AG04449 (cell line): ENCODE measurements around the gene ZNF595.
"Not testable (repeated sequence)": the region's sequence is repeated elsewhere in the genome, so short reads cannot be mapped to it uniquely, and the experiment has no call there.

Experiments used
- CTCF ChIA-PET: fragments of 350-600 bp; formaldehyde crosslinking; extraction: SDS; loops from one replicate; lab custom pipeline; 2021; ENCODE audit warnings: antibody characterized with exemption; lab: Yijun Ruan, JAX
- POLR2A ChIA-PET: fragments of 400-600, 350-600 bp; formaldehyde crosslinking; extraction: SDS; loops from one replicate; lab custom pipeline; 2020; ENCODE audit warnings: antibody characterized with exemption, inconsistent platforms; lab: Yijun Ruan, JAX
- DNase-seq: peaks from one replicate; pipeline ENCODE4 v3.0.0-alpha.2; 2010; ENCODE audit warnings: low read depth, low spot score
- H3K4me3 ChIP-seq: 2 replicates; pipeline ENCODE4 v1.5.1; 2011; ENCODE audit warnings: low read depth, mild to moderate bottlenecking, control low read depth, low read length
- CTCF ChIP-seq: IDR thresholded peaks from one replicate; pipeline ENCODE4 v1.5.1; 2011; ENCODE audit warnings: mild to moderate bottlenecking, moderate library complexity, low read length, control low read depth, inconsistent platforms; ENCODE audit not compliant: insufficient read depth; ENCODE audit errors: missing control alignments

ZNF595 gene

DNA sequence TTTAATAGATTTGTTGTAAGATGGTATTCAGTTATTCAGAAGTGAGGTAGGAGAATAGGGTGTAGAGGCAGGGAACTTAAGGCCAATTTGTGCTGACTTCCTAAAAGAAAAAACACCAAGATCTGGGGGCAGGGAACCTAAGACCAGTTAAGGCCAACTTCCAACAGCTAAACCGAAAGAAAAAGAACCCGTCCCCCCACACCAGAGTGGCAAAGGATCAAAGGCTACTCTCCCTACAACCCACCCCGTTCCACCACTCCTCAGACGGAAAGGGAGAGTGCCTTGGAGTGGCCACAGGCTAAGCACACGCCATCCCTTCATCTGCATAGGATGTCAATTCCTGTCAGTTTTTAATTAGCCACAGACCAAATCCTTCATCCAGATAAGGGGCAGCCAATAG, 67.5 kb downstream of the ZNF595 start:
- ChIA-PET POLR2A (no interaction called here), CTCF (no interaction called here)
- DNase-seq = no peak
- no peak for TF ChIP-seq CTCF
- H3K4me3 ChIP-seq = no peak overlapping the region

- POLR2A ChIA-PET = no interaction called here
- CTCF ChIA-PET = no interaction called here
- TF ChIP-seq CTCF = no peak
- DNase-seq = no peak
- no peak overlapping the region for H3K4me3 ChIP-seq
Measured at GRCh38 chr4:121408-122084, 68.4 kb downstream of the ZNF595 start.

DNA sequence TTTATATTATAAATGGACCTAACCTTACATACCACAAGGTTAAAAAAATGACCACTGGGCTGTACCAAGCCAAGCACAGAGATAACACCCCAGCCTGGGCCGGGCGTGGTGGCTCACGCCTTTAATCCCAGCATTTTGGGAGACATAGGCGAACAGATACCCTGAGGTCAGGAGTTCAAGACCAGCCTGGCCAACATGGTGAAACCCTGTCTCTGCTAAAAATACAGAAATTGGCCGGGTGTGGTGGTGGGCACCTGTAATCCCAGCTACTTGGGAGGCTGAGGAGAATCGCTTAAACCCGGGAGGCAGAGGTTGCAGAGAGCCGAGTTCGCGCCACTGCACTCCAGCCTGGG, 70.8 kb downstream of the ZNF595 start:
- POLR2A ChIA-PET = interaction anchor here (1.4 to 1.9 kb wide), 2 partner anchors 12 to 70 kb away, joined by 3 to 5 read pairs; partner anchors contain the start of gene ZNF595
- not testable (repeated sequence) for DNase-seq
- H3K4me3 ChIP-seq = peak overlapping the region; percentile 90
- CTCF ChIA-PET = interaction anchor here (0.9 to 1.0 kb wide), 2 partner anchors 8 to 26 kb away, joined by 3 read pairs; no protein-coding TSS in a partner anchor

- peak; percentile 84 for DNase-seq
Measured at GRCh38 chr4:124275-125081, 71.4 kb downstream of the ZNF595 start, which contains the start of gene ZNF718. ZNF718 (plus strand) TSS chr4:124501; CDS start chr4:124671, 170 bp downstream.

DNA sequence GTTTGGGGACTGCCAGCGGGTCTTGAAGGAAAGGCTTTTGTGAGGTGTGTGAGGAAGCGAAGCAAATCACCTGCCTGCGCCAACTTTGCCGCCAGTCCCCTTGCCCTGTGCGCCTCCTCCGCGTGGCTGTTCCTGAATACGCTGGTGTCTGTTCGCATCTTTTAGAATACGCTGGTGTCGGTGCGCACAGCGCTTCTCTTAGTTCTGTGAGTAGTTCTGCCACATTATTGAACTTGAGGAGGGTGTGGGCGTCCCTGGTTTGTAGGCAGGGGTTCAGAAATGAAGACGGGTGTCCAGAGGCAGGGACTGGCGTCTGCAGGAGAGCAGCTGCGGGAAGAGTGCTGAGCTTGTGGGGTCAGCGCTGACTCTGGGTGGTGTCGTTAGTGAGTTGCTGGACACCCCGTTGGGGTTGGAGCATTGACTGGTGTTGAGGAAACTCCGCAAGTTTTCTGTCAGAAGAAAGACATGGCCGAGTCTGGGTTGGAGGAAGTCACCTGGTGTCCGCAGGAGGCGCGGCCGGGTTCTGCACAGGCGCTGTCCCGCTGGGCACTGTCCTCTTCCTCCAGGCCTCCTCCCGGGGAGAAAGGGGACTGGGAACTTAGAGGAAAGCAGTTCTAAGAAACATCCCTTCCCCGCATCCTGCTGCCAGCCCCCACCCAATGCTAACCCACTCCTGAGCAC, 72.1 kb downstream of the ZNF595 start:
- DNase-seq = no peak
- POLR2A ChIA-PET = interaction anchor here (1.4 to 1.9 kb wide), 2 partner anchors 10 to 72 kb away, joined by 3 to 5 read pairs; partner anchors contain the start of gene ZNF595
- CTCF ChIA-PET = no interaction called here
- TF ChIP-seq CTCF = no peak
- H3K4me3 ChIP-seq = peak overlapping the region; percentile 90

More at GRCh38 chr4:124275-125081, 71.4 kb downstream of the ZNF595 start, which contains the start of gene ZNF718:
- CTCF ChIA-PET = interaction anchor here (0.9 to 1.0 kb wide), 2 partner anchors 8 to 26 kb away, joined by 3 read pairs; no protein-coding TSS in a partner anchor
- H3K4me3 ChIP-seq = peak within 1 kb of the TSS; percentile 90
- no peak for TF ChIP-seq CTCF
- POLR2A ChIA-PET = interaction anchor here (1.4 to 1.9 kb wide), 2 partner anchors 11 to 71 kb away, joined by 3 to 5 read pairs; partner anchors contain the start of gene ZNF595

GRCh38 chr4:125833-126232, 72.7 kb downstream of the ZNF595 start:
- H3K4me3 ChIP-seq = peak overlapping the region; percentile 90
- no peak for TF ChIP-seq CTCF
- no peak for DNase-seq
- POLR2A ChIA-PET = interaction anchor here (1.9 kb wide), 1 partner anchor 10 kb away, joined by 5 read pairs; no protein-coding TSS in a partner anchor
- CTCF ChIA-PET = no interaction called here
